HEK293 (cell line): Measurements from ENCODE around the gene ST6GAL1.

Experiments used
- YY1 ChIP-seq: fragments of 450-650 bp; formaldehyde crosslinking; IDR thresholded peaks from 2 replicates; pipeline ENCODE4 v1.5.1; 2018; ENCODE audit warnings: missing biosample characterization, missing genetic modification characterization
- ZNF155 ChIP-seq: fragments of 450-650 bp; formaldehyde crosslinking; IDR thresholded peaks from 2 replicates; pipeline ENCODE4 v1.5.1; 2016; ENCODE audit warnings: missing biosample characterization, missing genetic modification characterization
- TF ChIP-seq, protein P1 (sequence below): fragments of 450-650 bp; formaldehyde crosslinking; optimal IDR thresholded peaks from 2 replicates; pipeline ENCODE3; 2016; ENCODE audit warnings: missing biosample characterization, mild to moderate bottlenecking, missing genetic modification characterization
- TF ChIP-seq, protein P2 (sequence below): fragments of 450-650 bp; formaldehyde crosslinking; IDR thresholded peaks from 2 replicates; pipeline ENCODE4 v1.5.1; 2016; ENCODE audit warnings: missing biosample characterization, missing genetic modification characterization
- TF ChIP-seq, protein P3 (sequence below): fragments of 450-650 bp; formaldehyde crosslinking; IDR thresholded peaks from 2 replicates; pipeline ENCODE4 v1.5.1; 2016; ENCODE audit warnings: missing biosample characterization, missing genetic modification characterization

GRCh38 chr3:186955898-186956696 is 25.8 kb downstream of the ST6GAL1 start:
- TF ChIP-seq YY1 (tag by site-specific recombination) (no peak), ZNF155 (no peak)
- TF ChIP-seq, protein P1, sequence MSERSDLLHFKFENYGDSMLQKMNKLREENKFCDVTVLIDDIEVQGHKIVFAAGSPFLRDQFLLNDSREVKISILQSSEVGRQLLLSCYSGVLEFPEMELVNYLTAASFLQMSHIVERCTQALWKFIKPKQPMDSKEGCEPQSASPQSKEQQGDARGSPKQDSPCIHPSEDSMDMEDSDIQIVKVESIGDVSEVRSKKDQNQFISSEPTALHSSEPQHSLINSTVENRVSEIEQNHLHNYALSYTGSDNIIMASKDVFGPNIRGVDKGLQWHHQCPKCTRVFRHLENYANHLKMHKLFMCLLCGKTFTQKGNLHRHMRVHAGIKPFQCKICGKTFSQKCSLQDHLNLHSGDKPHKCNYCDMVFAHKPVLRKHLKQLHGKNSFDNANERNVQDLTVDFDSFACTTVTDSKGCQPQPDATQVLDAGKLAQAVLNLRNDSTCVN (tag by site-specific recombination): no peak
- TF ChIP-seq, protein P2, sequence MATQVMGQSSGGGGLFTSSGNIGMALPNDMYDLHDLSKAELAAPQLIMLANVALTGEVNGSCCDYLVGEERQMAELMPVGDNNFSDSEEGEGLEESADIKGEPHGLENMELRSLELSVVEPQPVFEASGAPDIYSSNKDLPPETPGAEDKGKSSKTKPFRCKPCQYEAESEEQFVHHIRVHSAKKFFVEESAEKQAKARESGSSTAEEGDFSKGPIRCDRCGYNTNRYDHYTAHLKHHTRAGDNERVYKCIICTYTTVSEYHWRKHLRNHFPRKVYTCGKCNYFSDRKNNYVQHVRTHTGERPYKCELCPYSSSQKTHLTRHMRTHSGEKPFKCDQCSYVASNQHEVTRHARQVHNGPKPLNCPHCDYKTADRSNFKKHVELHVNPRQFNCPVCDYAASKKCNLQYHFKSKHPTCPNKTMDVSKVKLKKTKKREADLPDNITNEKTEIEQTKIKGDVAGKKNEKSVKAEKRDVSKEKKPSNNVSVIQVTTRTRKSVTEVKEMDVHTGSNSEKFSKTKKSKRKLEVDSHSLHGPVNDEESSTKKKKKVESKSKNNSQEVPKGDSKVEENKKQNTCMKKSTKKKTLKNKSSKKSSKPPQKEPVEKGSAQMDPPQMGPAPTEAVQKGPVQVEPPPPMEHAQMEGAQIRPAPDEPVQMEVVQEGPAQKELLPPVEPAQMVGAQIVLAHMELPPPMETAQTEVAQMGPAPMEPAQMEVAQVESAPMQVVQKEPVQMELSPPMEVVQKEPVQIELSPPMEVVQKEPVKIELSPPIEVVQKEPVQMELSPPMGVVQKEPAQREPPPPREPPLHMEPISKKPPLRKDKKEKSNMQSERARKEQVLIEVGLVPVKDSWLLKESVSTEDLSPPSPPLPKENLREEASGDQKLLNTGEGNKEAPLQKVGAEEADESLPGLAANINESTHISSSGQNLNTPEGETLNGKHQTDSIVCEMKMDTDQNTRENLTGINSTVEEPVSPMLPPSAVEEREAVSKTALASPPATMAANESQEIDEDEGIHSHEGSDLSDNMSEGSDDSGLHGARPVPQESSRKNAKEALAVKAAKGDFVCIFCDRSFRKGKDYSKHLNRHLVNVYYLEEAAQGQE (tag by site-specific recombination): no peak
- TF ChIP-seq, protein P3, sequence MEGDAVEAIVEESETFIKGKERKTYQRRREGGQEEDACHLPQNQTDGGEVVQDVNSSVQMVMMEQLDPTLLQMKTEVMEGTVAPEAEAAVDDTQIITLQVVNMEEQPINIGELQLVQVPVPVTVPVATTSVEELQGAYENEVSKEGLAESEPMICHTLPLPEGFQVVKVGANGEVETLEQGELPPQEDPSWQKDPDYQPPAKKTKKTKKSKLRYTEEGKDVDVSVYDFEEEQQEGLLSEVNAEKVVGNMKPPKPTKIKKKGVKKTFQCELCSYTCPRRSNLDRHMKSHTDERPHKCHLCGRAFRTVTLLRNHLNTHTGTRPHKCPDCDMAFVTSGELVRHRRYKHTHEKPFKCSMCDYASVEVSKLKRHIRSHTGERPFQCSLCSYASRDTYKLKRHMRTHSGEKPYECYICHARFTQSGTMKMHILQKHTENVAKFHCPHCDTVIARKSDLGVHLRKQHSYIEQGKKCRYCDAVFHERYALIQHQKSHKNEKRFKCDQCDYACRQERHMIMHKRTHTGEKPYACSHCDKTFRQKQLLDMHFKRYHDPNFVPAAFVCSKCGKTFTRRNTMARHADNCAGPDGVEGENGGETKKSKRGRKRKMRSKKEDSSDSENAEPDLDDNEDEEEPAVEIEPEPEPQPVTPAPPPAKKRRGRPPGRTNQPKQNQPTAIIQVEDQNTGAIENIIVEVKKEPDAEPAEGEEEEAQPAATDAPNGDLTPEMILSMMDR (tag by site-specific recombination): no peak
